Chondrocyte (in vitro differentiated cells): ENCODE results near the gene VAMP4. TPM values are rescaled to one million over a fixed set of nuclear protein-coding genes. Genes with fewer than 3 reads are reported as not detected.

Experiments used
- DNase-seq: peaks from one replicate; pipeline ENCODE4 v3.0.0; 2021; ENCODE audit warnings: mixed read lengths, low spot score
- H3K27ac Mint-ChIP-seq: one replicate; pipeline ENCODE4 v1.8.0; 2021; ENCODE audit warnings: mild to moderate bottlenecking, moderate library complexity, mixed read lengths; ENCODE audit not compliant: unreplicated experiment
- H3K27me3 Mint-ChIP-seq: 2 replicates; pipeline ENCODE4 v1.8.0; 2021; ENCODE audit warnings: low read depth, mixed read lengths
- H3K36me3 Mint-ChIP-seq: 2 replicates; pipeline ENCODE4 v1.8.0; 2021; ENCODE audit warnings: low read depth, mixed read lengths
- H3K4me1 Mint-ChIP-seq: 2 replicates; pipeline ENCODE4 v1.8.0; 2021; ENCODE audit warnings: low read depth, mild to moderate bottlenecking, mixed read lengths
- H3K4me3 Mint-ChIP-seq: one replicate; pipeline ENCODE4 v1.8.0; 2021; ENCODE audit warnings: mild to moderate bottlenecking, moderate library complexity, mixed read lengths; ENCODE audit not compliant: unreplicated experiment
- H3K9me3 Mint-ChIP-seq: 2 replicates; pipeline ENCODE4 v1.8.0; 2021; ENCODE audit warnings: low read depth, mixed read lengths
- CTCF ChIP-seq: fragments of 200-600 bp; sonication (generic); IDR thresholded peaks from 2 replicates; pipeline ENCODE4 v1.5.0; 2021; ENCODE audit warnings: antibody characterized with exemption, mild to moderate bottlenecking, moderate library complexity
- total RNA-seq: library from RNA; stranded (reverse); gene quantifications from 3 replicates; pipeline ENCODE4 v1.2.1, GENCODE V29; 2021

Gene VAMP4
- total RNA-seq, 1 donor from 2014 or later = 14.8 TPM

- Mint-ChIP-seq H3K36me3 (peaks cover 31% of the 10 kb centered on the region), H3K27me3 (no peaks in the 10 kb centered on the region), H3K27ac (no peak overlapping the region), H3K9me3 (no peaks in the 10 kb centered on the region), H3K4me1 (peaks cover 41% of the 10 kb centered on the region), H3K4me3 (no peak overlapping the region)
- no peak for TF ChIP-seq CTCF
- DNase-seq = no peak
Measured at GRCh38 chr1:171785766-171786165, 43.9 kb upstream of the VAMP4 start.

- no peak overlapping the region for H3K27ac Mint-ChIP-seq
- H3K4me3 Mint-ChIP-seq = no peak overlapping the region
- no peak for DNase-seq
- H3K9me3 Mint-ChIP-seq = no peaks in the 10 kb centered on the region
- peaks cover 46% of the 10 kb centered on the region for H3K4me1 Mint-ChIP-seq
- peaks cover 26% of the 10 kb centered on the region for H3K36me3 Mint-ChIP-seq
- H3K27me3 Mint-ChIP-seq = no peaks in the 10 kb centered on the region
- no peak for TF ChIP-seq CTCF
Measured at GRCh38 chr1:171784784-171785183, 42.9 kb upstream of the VAMP4 start.

GRCh38 chr1:171783816-171784530 is 42.1 kb upstream of the VAMP4 start:
- Mint-ChIP-seq H3K4me3 (no peak overlapping the region), H3K9me3 (no peaks in the 10 kb centered on the region), H3K36me3 (peaks cover 23% of the 10 kb centered on the region), H3K4me1 (peaks cover 46% of the 10 kb centered on the region), H3K27me3 (no peaks in the 10 kb centered on the region), H3K27ac (no peak overlapping the region)
- TF ChIP-seq CTCF = no peak
- DNase-seq = no peak

- peak within 1 kb of the TSS; percentile 93 for H3K27ac Mint-ChIP-seq
- H3K4me3 Mint-ChIP-seq = peak within 1 kb of the TSS; percentile 91
- H3K9me3 Mint-ChIP-seq = no peaks in the 10 kb centered on the region
- H3K27me3 Mint-ChIP-seq = no peaks in the 10 kb centered on the region
- DNase-seq = peak; percentile 100
- H3K4me1 Mint-ChIP-seq = peaks cover 46% of the 10 kb centered on the region
- H3K36me3 Mint-ChIP-seq = peaks cover 9% of the 10 kb centered on the region
- TF ChIP-seq CTCF = peak; percentile 46
Measured at GRCh38 chr1:171781176-171781875, 39.5 kb upstream of the VAMP4 start, which contains the start of gene METTL13. Gene METTL13 (plus strand): TSS chr1:171781660. CDS start chr1:171781968, 308 bp downstream.

- peaks cover 5% of the 10 kb centered on the region for H3K36me3 Mint-ChIP-seq
- H3K9me3 Mint-ChIP-seq = no peaks in the 10 kb centered on the region
- H3K4me3 Mint-ChIP-seq = peak overlapping the region; percentile 91
- H3K27me3 Mint-ChIP-seq = no peaks in the 10 kb centered on the region
- no peak for TF ChIP-seq CTCF
- no peak for DNase-seq
- H3K27ac Mint-ChIP-seq = peak overlapping the region; percentile 93
- H3K4me1 Mint-ChIP-seq = peaks cover 46% of the 10 kb centered on the region
Measured at GRCh38 chr1:171780583-171781175, 38.8 kb upstream of the VAMP4 start.
